Vagina (tissue), 2 donors: Measurements from ENCODE around the gene RABGAP1L. TPM values are rescaled to one million over a fixed set of nuclear protein-coding genes. Genes with fewer than 3 reads are reported as not detected.

Source experiments
- DNase-seq, 2 donors: peaks; one replicate each; pipeline ENCODE4 v3.0.0-alpha.2; 2017; ENCODE audit errors: extremely low spot score in 2 of 2
- H3K27ac ChIP-seq: fragments of 200-600 bp; sonication (generic); one replicate; pipeline ENCODE4 v1.5.1; 2019
- H3K27me3 ChIP-seq: fragments of 200-600 bp; sonication (generic); one replicate; pipeline ENCODE4 v1.5.1; 2019
- H3K36me3 ChIP-seq, 2 donors: fragments of 200-600 bp; sonication (generic); one replicate each; pipeline ENCODE4 v1.5.1; 2017 to 2019
- H3K4me1 ChIP-seq: fragments of 200-600 bp; sonication (generic); one replicate; pipeline ENCODE4 v1.5.1; 2019
- H3K4me3 ChIP-seq, 2 donors: fragments of 200-600 bp; sonication (generic); 1 replicate in 1 of 2; 2 replicates in 1 of 2; pipeline ENCODE4 v1.5.1; 2016 to 2019
- H3K9me3 ChIP-seq: fragments of 200-600 bp; sonication (generic); one replicate; pipeline ENCODE4 v1.5.1; 2019
- POLR2A ChIP-seq, 2 donors: fragments of 450-650 bp; IDR thresholded peaks; one replicate each; pipeline ENCODE4 v1.6.1; 2017; ENCODE audit warnings: antibody characterized with exemption in 2 of 2, mild to moderate bottlenecking in 2 of 2, moderate library complexity in 2 of 2
- POLR2AphosphoS5 ChIP-seq, 2 donors: sonication (generic); formaldehyde crosslinking; IDR thresholded peaks; one replicate each; pipeline ENCODE4 v1.9.0; 2017; ENCODE audit warnings: antibody characterized with exemption in 2 of 2, mild to moderate bottlenecking in 2 of 2, low read depth in 1 of 2; ENCODE audit not compliant: insufficient read depth in 1 of 2
- intact Hi-C: fragments of 100-400 bp; cut with DNase I; formaldehyde crosslinking; loops from one replicate; pipeline ENCODE4 v1.15.1; 2023
- total RNA-seq: library from RNA; depleted of rRNA; stranded (reverse); fragments of >200 nt; gene quantifications from one replicate; pipeline ENCODE4 v1.2.3, GENCODE V29; 2016
- TF ChIP-seq, protein P1 (sequence below), 3 experiments: fragments of 450-650 bp in 2 of 3; fragments of 200-600 bp in 1 of 3; sonication (generic) in 1 of 3; IDR thresholded peaks; one replicate each; pipeline ENCODE4 v1.5.1; 2017 to 2019; ENCODE audit warnings: antibody characterized with exemption in 3 of 3, mild to moderate bottlenecking in 2 of 3, moderate library complexity in 2 of 3

RABGAP1L gene
- total RNA-seq, 1 donor from 2014 or later = 40.0 TPM

DNA sequence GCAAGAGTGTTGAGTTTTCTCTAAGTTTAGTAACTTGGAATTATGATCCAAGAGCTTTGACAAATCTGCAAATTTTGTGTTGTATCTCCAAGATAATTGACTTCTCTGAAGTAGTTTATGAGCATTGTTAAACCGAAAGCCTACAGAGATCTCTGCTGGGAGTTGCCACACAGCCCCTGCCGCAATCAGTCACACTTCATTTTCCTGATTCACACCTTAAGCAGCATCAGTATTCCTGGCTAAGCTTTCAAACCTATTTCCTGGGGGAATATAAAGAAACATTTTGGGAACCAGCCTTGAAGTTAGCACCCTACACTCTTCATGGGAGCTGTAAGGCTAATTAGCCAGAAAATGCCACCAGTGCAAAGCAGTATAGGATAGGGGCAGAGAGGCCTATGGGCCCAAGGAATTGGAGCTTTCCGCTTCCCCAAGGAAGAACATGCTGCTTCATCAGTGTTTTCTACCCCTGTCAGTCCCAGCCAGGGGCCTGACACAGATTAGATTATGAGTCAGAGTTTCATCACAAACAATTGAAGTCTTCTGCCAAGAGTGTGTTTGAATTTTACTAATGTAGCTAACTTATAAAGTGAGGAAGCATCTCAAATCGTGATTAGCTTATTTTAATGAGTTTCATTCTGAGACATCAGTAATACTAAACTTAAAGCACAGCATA, 817.3 kb downstream of the RABGAP1L start:
- peak in 1 of 2 donors; percentile 11 for TF ChIP-seq POLR2AphosphoS5 (IDR thresholded peaks at IDR 0.05; ENCODE audit: insufficient read depth in 1 of 2, low read depth in 1 of 2)
- TF ChIP-seq, protein P1, sequence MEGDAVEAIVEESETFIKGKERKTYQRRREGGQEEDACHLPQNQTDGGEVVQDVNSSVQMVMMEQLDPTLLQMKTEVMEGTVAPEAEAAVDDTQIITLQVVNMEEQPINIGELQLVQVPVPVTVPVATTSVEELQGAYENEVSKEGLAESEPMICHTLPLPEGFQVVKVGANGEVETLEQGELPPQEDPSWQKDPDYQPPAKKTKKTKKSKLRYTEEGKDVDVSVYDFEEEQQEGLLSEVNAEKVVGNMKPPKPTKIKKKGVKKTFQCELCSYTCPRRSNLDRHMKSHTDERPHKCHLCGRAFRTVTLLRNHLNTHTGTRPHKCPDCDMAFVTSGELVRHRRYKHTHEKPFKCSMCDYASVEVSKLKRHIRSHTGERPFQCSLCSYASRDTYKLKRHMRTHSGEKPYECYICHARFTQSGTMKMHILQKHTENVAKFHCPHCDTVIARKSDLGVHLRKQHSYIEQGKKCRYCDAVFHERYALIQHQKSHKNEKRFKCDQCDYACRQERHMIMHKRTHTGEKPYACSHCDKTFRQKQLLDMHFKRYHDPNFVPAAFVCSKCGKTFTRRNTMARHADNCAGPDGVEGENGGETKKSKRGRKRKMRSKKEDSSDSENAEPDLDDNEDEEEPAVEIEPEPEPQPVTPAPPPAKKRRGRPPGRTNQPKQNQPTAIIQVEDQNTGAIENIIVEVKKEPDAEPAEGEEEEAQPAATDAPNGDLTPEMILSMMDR (IDR thresholded peaks at IDR 0.05) = no peak

DNA sequence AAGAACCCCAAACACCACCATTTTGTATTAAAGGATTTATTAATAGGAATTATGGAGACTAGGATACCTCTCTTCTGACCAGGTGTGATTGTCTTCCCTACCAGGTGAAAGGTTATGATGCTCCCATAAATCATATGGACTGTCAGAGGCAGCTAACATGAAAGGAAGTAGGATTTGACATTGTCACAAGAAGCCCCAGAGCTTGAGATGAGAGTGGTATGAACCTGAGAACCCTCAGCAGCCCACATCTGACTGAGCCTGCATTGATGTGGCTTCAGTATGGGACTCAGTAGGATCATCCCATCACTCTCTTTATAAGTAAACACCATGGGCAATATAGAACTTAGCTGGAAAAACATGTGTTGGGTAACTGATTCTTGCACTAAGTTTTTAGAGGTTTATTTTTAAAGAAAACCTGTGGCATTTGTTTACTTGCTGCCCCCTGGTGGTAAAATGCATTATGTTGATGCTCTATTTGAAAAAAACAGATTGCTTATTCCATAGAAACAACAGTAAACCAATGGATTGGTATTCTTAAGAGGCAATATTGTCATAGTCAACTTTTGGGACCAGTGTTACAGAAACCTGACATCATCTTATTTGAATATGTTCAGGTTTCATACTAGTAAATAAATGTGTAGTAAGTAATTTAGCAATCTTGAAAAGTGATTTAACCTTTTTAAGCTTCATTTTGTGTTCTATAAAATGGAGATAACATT, 823.8 kb downstream of the RABGAP1L start:
- Histone ChIP-seq H3K27ac (no peak overlapping the region), H3K36me3 (peaks cover 0 to 23% of the 10 kb centered on the region in 2 donors), H3K4me3 (no peak overlapping the region), H3K4me1 (no peaks in the 10 kb centered on the region), H3K27me3 (no peaks in the 10 kb centered on the region), H3K9me3 (no peaks in the 10 kb centered on the region)
- DNase-seq = no peak
- TF ChIP-seq, protein P1 (IDR thresholded peaks at IDR 0.05) = peak; percentile 30 to 64 (median 62)
- no peak for TF ChIP-seq POLR2A (IDR thresholded peaks at IDR 0.05)
- TF ChIP-seq POLR2AphosphoS5 (IDR thresholded peaks at IDR 0.05; ENCODE audit: insufficient read depth in 1 of 2, low read depth in 1 of 2) = peak in 1 of 2 donors; percentile 9
- intact Hi-C loops = loop anchor here (10.0 kb wide), 1 partner anchor 218 kb away; no protein-coding TSS in a partner anchor

More for the DNA sequence above, 817.3 kb downstream of the RABGAP1L start:
- intact Hi-C loops = no loop called here
- no peak overlapping the region for H3K4me3 ChIP-seq
- peak overlapping the region; percentile 7 for H3K27ac ChIP-seq
- peaks cover 6% of the 10 kb centered on the region for H3K4me1 ChIP-seq
- no peaks in the 10 kb centered on the region for H3K27me3 ChIP-seq
- DNase-seq = no peak
- no peaks in the 10 kb centered on the region for H3K9me3 ChIP-seq
- H3K36me3 ChIP-seq = peaks cover 0 to 18% of the 10 kb centered on the region in 2 donors

DNA sequence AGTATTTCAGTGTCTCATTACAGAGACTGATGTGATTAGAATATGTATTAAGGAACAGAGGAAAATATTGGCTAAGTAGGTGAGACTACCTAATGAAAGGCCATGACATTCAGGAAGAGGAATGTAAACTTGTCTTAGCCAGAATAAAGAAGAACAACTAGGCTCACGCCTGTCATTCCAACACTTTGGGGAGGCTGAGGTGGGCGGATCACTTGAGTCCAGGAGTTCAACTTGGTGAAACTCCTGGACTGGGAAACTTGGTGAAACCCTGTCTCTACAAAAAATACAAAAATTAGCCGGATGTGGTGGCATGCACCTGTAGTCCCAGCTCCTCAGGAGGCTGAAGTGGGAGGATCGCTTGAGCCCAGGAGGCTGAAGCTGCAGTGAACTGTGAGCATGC, 825.6 kb downstream of the RABGAP1L start:
- intact Hi-C loops = loop anchor here (10.0 kb wide), 1 partner anchor 220 kb away; no protein-coding TSS in a partner anchor
- TF ChIP-seq, protein P1 (IDR thresholded peaks at IDR 0.05) = no peak
- TF ChIP-seq POLR2AphosphoS5 (IDR thresholded peaks at IDR 0.05; ENCODE audit: insufficient read depth in 1 of 2, low read depth in 1 of 2) (no peak), POLR2A (IDR thresholded peaks at IDR 0.05) (no peak)

DNA sequence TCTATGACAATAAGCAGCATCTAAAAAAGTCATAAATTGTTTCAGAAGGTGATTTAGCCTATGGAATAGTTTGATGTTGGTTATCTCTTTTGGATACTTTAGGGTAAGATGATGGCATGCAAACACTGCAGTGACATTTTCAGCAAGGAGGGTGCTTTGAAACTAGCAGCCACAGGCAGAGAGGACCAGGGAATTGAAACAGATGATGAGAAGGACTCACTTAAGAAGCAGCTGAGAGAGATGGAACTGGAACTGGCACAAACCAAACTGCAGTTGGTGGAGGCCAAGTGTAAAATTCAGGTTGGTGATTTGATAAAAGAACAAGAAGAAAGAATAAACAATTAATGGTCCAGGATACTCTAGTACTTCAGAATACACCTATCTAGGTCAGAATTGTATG, 829.2 kb downstream of the RABGAP1L start:
- intact Hi-C loops = loop anchor here (10.0 kb wide), 1 partner anchor 224 kb away; no protein-coding TSS in a partner anchor
- H3K27ac ChIP-seq = no peak overlapping the region
- DNase-seq = no peak
- no peak overlapping the region for H3K4me3 ChIP-seq
- H3K36me3 ChIP-seq = no peaks in the 10 kb centered on the region
- no peaks in the 10 kb centered on the region for H3K27me3 ChIP-seq
- H3K9me3 ChIP-seq = no peaks in the 10 kb centered on the region
- TF ChIP-seq POLR2AphosphoS5 (IDR thresholded peaks at IDR 0.05; ENCODE audit: insufficient read depth in 1 of 2, low read depth in 1 of 2) = no peak
- TF ChIP-seq POLR2A (IDR thresholded peaks at IDR 0.05) = no peak
- peaks cover 16% of the 10 kb centered on the region for H3K4me1 ChIP-seq

More for the DNA sequence above, 825.6 kb downstream of the RABGAP1L start:
- H3K4me3 ChIP-seq = no peak overlapping the region
- H3K27ac ChIP-seq = no peak overlapping the region
- peaks cover 6% of the 10 kb centered on the region for H3K4me1 ChIP-seq
- no peak for DNase-seq
- no peaks in the 10 kb centered on the region for H3K27me3 ChIP-seq
- H3K9me3 ChIP-seq = no peaks in the 10 kb centered on the region
- peaks cover 0 to 10% of the 10 kb centered on the region in 2 donors for H3K36me3 ChIP-seq

DNA sequence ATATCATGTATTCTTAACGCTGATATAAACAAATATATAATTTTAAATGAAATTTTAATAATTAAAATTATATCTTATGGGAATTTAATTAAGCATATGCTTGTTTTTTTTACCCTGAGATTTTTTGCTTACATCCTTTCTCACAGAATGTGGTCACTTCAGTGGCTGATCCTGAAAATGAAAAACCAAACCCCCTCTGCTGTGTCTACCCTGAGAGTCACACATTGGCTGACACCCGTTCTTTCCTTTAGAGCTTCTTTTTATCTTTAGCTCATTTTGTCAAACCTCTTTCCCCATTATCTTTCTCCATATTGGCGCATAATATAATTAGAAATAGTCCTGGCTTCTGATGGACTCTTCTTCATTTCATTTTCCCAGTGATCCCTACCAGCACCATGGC, 829.7 kb downstream of the RABGAP1L start:
- TF ChIP-seq POLR2A (IDR thresholded peaks at IDR 0.05) (no peak), POLR2AphosphoS5 (IDR thresholded peaks at IDR 0.05; ENCODE audit: insufficient read depth in 1 of 2, low read depth in 1 of 2) (no peak)
- TF ChIP-seq, protein P1 (IDR thresholded peaks at IDR 0.05) = no peak
- H3K4me1 ChIP-seq = peaks cover 16% of the 10 kb centered on the region
- H3K9me3 ChIP-seq = no peaks in the 10 kb centered on the region
- no peak for DNase-seq
- no peaks in the 10 kb centered on the region for H3K27me3 ChIP-seq
- peak overlapping the region; percentile 88 for H3K27ac ChIP-seq
- intact Hi-C loops = loop anchor here (10.0 kb wide), 1 partner anchor 224 kb away; no protein-coding TSS in a partner anchor
- no peak overlapping the region for H3K4me3 ChIP-seq
- H3K36me3 ChIP-seq = no peaks in the 10 kb centered on the region
